GM21529 (cell line): ENCODE data around the gene CHID1.

Source experiments
- ATAC-seq: cut with Tn5 transposase; IDR thresholded peaks from one replicate; pipeline ENCODE4 v1.9.1; 2021; ENCODE audit not compliant: unreplicated experiment

The CHID1 gene

DNA sequence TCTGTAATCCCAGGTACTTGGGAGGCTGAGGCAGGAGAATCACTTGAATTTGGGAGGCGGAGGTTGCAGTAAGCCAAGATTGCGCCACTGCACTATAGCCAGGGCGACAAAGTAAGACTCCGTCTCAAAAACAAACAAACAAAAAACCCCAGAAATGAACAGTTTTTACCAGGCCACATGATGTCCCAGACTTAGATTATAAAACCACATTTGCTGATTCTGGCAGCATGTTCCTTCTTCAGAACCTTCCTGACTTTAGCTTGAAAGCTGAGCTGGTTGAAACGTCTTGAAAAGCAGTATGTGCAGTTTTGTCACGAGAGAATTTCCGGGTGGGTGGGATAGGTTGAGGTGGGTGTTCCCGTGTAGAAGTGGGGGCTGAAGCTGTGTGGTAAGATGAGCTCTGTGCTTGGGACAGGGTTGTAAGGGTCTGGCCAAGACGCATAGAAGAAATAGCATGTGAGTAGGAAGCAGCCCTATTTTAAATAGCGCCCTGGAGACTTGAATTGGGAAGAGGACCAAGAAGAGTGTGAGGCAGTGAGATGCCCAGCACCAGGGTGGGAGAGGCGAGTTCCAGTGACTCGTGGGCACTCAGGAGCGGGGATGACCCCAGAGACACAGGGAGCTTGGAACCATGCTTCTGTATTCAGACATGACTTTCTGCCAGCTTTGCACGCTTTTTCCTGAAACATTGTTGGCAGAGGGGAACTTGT, 22.7 kb upstream of the CHID1 start:
- ATAC-seq = no peak

DNA sequence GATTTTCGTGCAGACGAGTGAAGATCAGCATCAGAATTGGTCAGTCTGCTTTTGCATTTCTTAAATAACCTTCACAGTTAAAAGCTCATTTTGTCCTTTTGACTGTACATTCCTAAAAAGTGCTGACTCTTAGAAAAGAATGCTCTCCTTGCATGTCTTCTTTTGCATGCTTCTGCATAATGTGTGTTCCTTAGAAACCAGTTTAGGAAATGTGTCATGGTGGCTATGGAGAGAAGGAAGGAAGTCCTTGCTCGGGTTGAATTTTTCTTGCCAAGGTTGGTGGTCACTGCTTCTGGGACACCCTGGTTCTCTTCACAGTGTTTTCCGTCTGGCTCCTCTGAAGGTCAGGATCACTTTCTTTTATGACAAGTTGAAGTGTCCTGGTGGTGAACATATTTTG, 21.8 kb upstream of the CHID1 start:
- no peak for ATAC-seq

GRCh38 chr11:931385-931784, 20.8 kb upstream of the CHID1 start:
- ATAC-seq = no peak

GRCh38 chr11:929405-929804, 18.8 kb upstream of the CHID1 start:
- ATAC-seq = no peak

- no peak for ATAC-seq
These were observed 18.2 kb upstream of the CHID1 start for GRCh38 chr11:928786-929185.

- ATAC-seq = no peak
These were observed 17.3 kb upstream of the CHID1 start for GRCh38 chr11:927871-928270.

DNA sequence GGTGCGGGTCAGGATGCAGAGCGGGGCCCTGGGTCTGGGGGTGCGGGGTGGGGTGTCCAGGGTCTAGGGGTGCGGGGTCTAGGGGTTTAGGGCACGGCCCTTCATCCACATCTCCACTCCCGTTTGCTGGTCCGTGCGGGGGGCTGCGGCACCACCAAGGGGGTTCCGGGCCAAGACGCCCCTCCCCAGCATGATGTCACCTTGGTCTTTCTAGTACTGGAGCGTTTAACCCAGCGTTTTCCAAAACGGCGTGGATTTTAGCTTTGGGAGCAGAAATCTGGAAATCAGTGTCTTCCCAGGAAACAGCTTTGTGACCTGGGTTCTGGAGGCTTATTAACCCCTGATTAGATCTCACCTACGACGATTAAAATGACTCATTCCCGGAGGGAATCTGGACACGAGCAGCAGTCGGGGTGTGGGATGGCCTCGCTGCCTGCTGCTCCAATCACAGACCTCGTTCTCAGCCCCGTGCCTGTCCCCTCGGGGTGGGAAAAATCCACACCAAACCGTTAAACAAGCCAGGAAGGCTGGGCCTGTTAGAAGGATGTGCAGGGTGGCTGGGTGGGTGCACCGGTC, 15.8 kb upstream of the CHID1 start:
- no peak for ATAC-seq

GRCh38 chr11:925496-926301, 15.1 kb upstream of the CHID1 start, which contains the start of gene AP2A2:
Gene AP2A2 (plus strand): TSS chr11:925870. CDS start chr11:926022, 152 bp downstream.
- peak; percentile 59 for ATAC-seq

- ATAC-seq = no peak
These were observed 14.5 kb upstream of the CHID1 start for GRCh38 chr11:925158-925495.

DNA sequence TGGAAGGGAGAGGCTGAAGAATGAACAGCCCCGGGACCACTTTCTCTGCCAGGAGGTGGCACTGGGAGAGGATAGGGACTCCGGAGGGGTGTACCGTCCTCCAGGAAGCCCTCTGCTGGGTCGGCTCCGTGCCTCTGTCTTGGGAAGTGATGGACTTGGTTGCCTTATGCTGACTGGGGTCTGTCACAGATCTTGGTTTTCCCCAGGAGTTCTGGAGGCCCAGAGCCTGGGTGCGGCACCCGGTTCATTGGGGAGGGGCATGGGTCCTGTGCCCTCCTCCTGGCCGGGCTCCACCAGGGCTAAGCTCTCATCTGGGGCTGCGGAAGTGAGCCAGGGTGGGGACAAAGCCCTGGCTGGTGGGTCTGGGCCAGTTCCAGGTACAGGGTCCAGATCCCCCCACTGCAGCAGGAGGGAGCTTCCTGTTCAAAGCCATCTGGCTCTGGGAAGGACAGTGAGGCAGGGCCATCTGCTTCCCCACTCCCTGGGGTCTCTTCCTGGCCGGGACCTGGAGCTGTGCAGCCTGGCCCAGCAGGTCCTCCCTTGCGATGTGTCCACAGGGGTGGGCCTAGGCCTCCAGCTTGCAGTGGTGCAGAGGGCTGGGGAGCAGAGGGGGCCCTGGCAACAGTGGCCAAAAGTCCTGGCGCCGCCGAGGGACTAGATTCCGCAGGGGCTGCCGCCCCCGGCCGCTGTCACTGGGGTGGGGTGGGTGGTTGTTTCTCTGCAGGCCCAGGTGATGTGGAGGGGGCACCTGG, 14.0 kb upstream of the CHID1 start:
- ATAC-seq = no peak

DNA sequence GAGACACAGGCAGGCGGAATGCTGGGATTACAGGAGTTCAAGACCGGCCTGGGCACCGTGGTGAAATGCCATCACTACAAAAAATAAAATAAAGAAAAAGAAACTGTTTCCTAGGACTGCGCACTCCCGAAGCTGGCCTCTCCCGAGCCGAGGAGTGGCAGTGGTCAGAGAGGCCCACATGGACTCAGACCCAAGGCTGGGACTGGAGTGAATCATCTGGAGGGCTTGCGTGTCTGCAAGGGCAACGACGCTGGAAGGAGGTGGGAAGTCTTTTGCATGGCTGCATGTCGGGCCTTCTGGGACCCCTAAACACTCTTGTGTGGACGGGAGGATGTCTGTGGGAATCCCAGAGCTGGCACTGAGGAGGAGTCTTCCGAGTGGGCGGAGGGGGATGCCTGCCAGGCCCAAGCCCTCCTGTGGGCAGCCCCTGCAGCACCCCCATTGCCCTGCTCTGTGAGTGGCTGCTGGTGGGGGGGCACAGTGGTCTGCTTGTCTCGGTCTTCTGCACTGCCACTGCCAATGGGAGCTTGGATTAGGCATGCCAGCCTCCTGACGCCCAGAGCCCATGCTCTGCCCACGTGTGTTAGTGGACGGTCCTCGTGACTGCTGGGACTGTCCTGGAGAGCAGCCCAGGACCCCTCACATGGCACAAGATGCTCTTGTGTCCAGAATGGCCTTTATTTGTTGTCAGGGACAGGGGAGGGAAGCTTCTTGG, 13.2 kb upstream of the CHID1 start:
- ATAC-seq = no peak

GRCh38 chr11:921921-922678, 11.5 kb upstream of the CHID1 start:
- ATAC-seq = no peak

GRCh38 chr11:917426-917825, 6.8 kb upstream of the CHID1 start:
- ATAC-seq = no peak

DNA sequence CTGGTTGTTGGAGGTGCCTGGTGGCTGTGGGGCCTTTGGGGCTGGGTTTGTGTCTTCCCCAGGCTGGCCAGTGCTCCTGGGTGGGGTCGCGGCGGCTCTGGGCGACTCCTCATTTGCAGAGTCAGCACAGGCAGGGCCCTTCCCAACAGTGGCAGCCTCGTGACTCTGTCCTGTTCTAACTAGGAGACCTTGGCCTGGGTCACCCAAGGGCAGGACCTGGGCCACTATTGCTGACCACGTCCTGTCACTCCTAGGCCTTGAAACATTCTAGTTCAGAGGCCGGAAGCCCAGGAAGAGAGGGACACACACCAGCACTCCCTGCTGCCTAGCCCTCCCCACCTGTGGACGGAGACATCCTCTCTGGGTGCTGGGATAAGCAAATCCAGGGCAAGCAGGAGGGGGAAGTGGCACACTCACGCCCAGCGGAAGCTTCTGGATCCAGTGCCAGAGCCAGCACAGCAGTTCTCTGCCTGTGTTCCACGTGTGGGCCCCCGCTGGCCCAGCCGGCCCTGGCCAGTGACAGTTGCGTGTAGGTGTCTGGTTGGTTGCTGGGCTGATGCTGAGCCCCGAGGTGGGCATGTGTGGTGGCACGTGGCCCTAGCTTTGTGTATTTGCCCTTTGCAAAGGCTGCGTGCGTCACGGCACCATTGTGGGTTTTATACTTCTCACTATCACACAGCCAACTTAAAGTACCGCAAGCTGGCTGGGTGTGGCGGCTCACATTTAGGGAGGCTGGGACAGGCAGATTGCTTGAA, 4.3 kb upstream of the CHID1 start:
- ATAC-seq = no peak

- ATAC-seq = no peak
These were observed 3.6 kb upstream of the CHID1 start for GRCh38 chr11:914204-914603.

GRCh38 chr11:913043-913442, 2.4 kb upstream of the CHID1 start:
- no peak for ATAC-seq

DNA sequence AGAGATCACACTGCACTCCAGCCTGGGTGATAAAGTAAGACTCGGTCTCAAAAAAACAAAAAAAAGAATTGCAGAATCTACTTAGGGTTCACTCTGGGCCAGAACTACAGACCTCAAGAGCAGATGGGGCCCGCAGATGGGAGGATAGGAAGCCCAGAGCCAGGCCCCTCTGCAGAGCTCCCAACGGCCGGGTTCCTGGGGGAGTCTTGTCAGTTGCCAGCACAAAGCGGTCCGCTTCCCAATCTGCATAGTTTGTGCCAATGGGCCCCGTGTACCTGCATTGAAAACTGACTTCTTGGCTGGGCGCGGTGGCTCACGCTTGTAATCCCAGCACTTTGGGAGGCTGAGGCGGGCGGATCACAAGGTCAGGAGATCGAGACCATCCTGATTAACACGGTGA, 1.7 kb upstream of the CHID1 start:
- no peak for ATAC-seq

DNA sequence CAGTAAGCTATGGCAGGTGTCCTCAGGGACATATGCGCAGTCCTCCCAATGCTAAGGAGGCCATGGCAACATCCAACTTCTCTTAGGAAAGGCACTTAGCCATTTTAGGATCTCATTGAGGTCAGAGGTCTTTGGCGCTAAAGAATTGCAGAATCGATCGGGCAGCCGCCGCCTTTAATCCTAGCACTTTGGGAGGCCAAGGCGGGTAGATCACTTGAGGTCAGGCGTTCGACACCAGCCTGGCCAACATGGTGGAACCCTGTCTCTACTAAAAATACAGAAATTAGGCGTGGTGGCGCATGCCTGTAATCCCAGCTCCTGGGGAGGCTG, 1.2 kb upstream of the CHID1 start:
- no peak for ATAC-seq

DNA sequence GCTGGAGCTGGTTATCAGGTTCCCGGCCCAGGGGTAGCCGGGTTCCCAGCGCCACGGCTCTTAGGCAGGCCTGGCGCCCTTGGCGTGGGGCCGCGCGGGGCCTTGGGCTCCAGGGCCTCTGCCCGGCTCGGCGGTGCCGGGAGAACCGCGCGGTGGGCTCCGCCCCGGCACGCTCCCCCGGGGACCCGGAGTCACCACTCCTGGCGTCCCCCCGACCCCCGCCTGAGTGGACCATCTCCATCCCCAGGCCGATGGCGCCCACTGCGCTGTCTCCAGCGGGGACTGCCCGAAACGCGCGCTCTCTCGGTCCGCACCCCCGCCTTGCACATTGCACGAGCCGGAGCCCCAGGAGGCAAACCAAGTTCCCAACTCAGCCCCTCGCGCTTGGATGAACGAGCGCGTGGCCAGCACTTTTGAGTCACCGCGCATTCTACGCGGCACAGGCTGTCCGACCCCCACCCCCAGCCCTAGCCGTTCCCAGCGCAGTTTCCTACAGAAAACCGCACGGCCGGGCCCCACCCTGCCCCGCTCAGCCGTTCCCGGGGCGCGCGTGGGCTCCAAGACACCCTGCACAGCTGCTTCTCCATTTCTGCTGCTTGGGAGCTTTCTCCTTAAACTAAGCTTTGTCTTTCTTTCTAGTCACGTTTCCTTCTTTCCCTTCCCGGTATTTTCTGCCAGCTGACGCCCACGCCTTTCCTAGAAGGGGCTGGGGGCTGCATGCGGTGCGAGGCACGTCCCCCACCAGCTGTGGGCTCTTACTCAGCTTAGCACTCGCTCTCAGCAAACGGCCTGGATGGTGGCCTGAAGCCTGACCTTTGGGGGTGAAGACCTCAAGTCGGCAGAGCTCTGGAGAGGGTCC, 650 bp upstream of the CHID1 start:
- ATAC-seq = peak; percentile 27
